Measurements from ENCODE around the gene RABGAP1. TPM values are rescaled to one million over a fixed set of nuclear protein-coding genes. Genes with fewer than 3 reads are reported as not detected.

RABGAP1 gene
- total RNA-seq, 3 donors from 2014 or later = 49.1 to 93.4 (median 77.7) TPM

DNA sequence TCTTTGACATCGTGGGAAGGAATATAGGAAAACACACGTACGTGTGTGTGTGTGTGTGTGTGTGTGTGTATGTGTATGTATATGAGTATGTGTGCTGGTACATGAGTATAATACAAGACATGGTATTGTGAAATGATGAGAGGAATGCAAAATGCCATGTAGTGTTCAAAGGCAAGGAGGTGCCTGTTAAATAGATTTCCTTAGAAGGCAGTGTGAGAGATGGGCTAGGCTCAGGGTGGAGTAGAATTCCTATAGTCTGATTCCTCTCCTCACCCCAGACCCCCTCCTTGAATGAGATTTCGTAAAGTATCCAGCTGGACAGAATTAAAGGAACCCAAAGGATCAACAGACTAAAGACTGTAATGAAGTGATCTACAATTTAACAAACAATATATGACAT lies 103.8 kb downstream of the RABGAP1 start:
- DNase-seq (ENCODE audit: low spot score in 2 of 2) = no peak
- TF ChIP-seq POLR2A (IDR thresholded peaks at IDR 0.05) (no peak), POLR2AphosphoS5 (IDR thresholded peaks at IDR 0.05) (no peak)
- TF ChIP-seq, protein P1, sequence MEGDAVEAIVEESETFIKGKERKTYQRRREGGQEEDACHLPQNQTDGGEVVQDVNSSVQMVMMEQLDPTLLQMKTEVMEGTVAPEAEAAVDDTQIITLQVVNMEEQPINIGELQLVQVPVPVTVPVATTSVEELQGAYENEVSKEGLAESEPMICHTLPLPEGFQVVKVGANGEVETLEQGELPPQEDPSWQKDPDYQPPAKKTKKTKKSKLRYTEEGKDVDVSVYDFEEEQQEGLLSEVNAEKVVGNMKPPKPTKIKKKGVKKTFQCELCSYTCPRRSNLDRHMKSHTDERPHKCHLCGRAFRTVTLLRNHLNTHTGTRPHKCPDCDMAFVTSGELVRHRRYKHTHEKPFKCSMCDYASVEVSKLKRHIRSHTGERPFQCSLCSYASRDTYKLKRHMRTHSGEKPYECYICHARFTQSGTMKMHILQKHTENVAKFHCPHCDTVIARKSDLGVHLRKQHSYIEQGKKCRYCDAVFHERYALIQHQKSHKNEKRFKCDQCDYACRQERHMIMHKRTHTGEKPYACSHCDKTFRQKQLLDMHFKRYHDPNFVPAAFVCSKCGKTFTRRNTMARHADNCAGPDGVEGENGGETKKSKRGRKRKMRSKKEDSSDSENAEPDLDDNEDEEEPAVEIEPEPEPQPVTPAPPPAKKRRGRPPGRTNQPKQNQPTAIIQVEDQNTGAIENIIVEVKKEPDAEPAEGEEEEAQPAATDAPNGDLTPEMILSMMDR (IDR thresholded peaks at IDR 0.05) = no peak
- Histone ChIP-seq H3K27me3 (no peaks in the 10 kb centered on the region), H3K4me3 (no peak overlapping the region), H3K27ac (no peak overlapping the region), H3K9me3 (no peaks in the 10 kb centered on the region), H3K4me1 (no peaks in the 10 kb centered on the region), H3K36me3 (no peaks in the 10 kb centered on the region)
- intact Hi-C loops (cut with DNase I; ENCODE audit: low total_unique reads) = no loop called here

- intact Hi-C loops (cut with DNase I; ENCODE audit: low total_unique reads) = no loop called here
- Histone ChIP-seq H3K4me3 (no peak overlapping the region), H3K9me3 (no peaks in the 10 kb centered on the region), H3K4me1 (no peaks in the 10 kb centered on the region), H3K27ac (no peak overlapping the region), H3K36me3 (no peaks in the 10 kb centered on the region), H3K27me3 (no peaks in the 10 kb centered on the region)
- DNase-seq (ENCODE audit: low spot score in 2 of 2) = no peak
- TF ChIP-seq POLR2A (IDR thresholded peaks at IDR 0.05) (no peak), POLR2AphosphoS5 (IDR thresholded peaks at IDR 0.05) (no peak)
- TF ChIP-seq, protein P1 (IDR thresholded peaks at IDR 0.05) = no peak
These were observed 105.8 kb downstream of the RABGAP1 start for GRCh38 chr9:123046406-123047195.

GRCh38 chr9:123048748-123049147 lies 107.9 kb downstream of the RABGAP1 start:
- Histone ChIP-seq H3K9me3 (no peaks in the 10 kb centered on the region), H3K27ac (peak overlapping the region in 1 of 2 donors; percentile 39), H3K4me3 (no peak overlapping the region), H3K36me3 (no peaks in the 10 kb centered on the region), H3K27me3 (no peaks in the 10 kb centered on the region), H3K4me1 (no peaks in the 10 kb centered on the region)
- no peak for DNase-seq (ENCODE audit: low spot score in 2 of 2)
- intact Hi-C loops (cut with DNase I; ENCODE audit: low total_unique reads) = no loop called here
- TF ChIP-seq POLR2A (IDR thresholded peaks at IDR 0.05) = no peak
- TF ChIP-seq, protein P1 (IDR thresholded peaks at IDR 0.05) = no peak
- no peak for TF ChIP-seq POLR2AphosphoS5 (IDR thresholded peaks at IDR 0.05)

DNA sequence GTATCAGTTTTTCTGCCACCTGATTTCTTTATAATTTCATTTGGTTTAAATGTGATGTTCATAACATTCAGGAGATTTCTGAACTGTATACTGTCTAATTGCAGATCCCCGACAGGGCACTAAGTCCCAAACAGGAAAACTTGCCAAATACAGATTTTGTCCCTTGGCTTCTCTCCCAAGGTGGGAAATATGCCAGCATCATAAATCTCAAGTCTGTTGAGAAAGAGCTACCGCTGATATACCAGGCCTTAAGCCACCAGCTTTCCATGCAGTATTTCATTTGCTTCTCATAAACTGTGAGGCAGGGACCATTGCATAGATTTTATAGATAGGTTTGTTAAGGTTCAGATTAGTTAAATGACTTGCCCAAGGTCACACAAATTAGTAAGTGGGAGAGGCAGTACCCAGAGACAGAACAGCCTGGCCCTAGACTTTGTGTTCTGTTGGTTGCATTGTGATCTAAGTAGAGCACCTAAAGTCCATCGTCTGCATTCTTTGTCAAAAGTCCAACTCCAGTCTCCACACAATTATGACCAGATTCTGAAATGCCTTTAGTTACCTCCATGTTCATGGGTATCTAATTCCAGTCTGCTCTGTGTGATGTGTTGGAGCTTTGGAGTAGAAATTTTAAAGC lies 108.9 kb downstream of the RABGAP1 start:
- Histone ChIP-seq H3K9me3 (no peaks in the 10 kb centered on the region), H3K36me3 (no peaks in the 10 kb centered on the region), H3K4me3 (no peak overlapping the region), H3K27ac (peak overlapping the region in 1 of 2 donors; percentile 8), H3K27me3 (no peaks in the 10 kb centered on the region), H3K4me1 (no peaks in the 10 kb centered on the region)
- no peak for DNase-seq (ENCODE audit: low spot score in 2 of 2)
- intact Hi-C loops (cut with DNase I; ENCODE audit: low total_unique reads) = no loop called here
- no peak for TF ChIP-seq POLR2A (IDR thresholded peaks at IDR 0.05)
- TF ChIP-seq POLR2AphosphoS5 (IDR thresholded peaks at IDR 0.05) = no peak
- TF ChIP-seq, protein P1 (IDR thresholded peaks at IDR 0.05) = no peak

- TF ChIP-seq POLR2AphosphoS5 (IDR thresholded peaks at IDR 0.05) = no peak
- no peak for TF ChIP-seq POLR2A (IDR thresholded peaks at IDR 0.05)
- TF ChIP-seq, protein P1 (IDR thresholded peaks at IDR 0.05) = no peak
- no peak overlapping the region for H3K4me3 ChIP-seq
- intact Hi-C loops (cut with DNase I; ENCODE audit: low total_unique reads) = no loop called here
These were observed 112.2 kb downstream of the RABGAP1 start for GRCh38 chr9:123053046-123053445.

More at GRCh38 chr9:123053046-123053445, 112.2 kb downstream of the RABGAP1 start:
- no peaks in the 10 kb centered on the region for H3K36me3 ChIP-seq
- H3K9me3 ChIP-seq = no peaks in the 10 kb centered on the region
- no peak overlapping the region for H3K27ac ChIP-seq
- H3K4me1 ChIP-seq = no peaks in the 10 kb centered on the region
- DNase-seq (ENCODE audit: low spot score in 2 of 2) = no peak
- no peaks in the 10 kb centered on the region for H3K27me3 ChIP-seq
